DOHH2 (cell line): ENCODE data around the gene EHD3.

Source experiments
- H3F3A ChIP-seq: fragments of 200-600 bp; sonication (generic), shearing (Covaris generic); 2 replicates; pipeline ENCODE4 v1.6.0; 2016; ENCODE audit warnings: antibody characterized with exemption, mild to moderate bottlenecking; ENCODE audit not compliant: control insufficient read depth, insufficient read depth
- H3K27ac ChIP-seq: fragments of 200-600 bp; sonication (generic); 2 replicates; pipeline ENCODE4 v1.5.1; 2014; ENCODE audit warnings: low read depth, mild to moderate bottlenecking, low read length, moderate library complexity
- H3K27me3 ChIP-seq: fragments of 200-600 bp; sonication (generic); 2 replicates; pipeline ENCODE4 v1.6.1; 2014; ENCODE audit warnings: mild to moderate bottlenecking, low read length, mixed read lengths; ENCODE audit not compliant: control insufficient read depth
- H3K36me3 ChIP-seq: fragments of 200-600 bp; sonication (generic); 2 replicates; pipeline ENCODE4 v1.6.1; 2014; ENCODE audit warnings: mild to moderate bottlenecking, low read length, moderate library complexity, mixed read lengths; ENCODE audit not compliant: control insufficient read depth
- H3K4me1 ChIP-seq: fragments of 200-600 bp; sonication (generic); 2 replicates; pipeline ENCODE4 v1.6.1; 2014; ENCODE audit warnings: mild to moderate bottlenecking, low read length, mixed read lengths; ENCODE audit not compliant: control insufficient read depth
- H3K4me2 ChIP-seq: fragments of 200-600 bp; sonication (generic); 2 replicates; pipeline ENCODE4 v1.6.0; 2014; ENCODE audit warnings: mild to moderate bottlenecking, low read length, moderate library complexity
- H3K4me3 ChIP-seq: fragments of 200-600 bp; sonication (generic); 2 replicates; pipeline ENCODE4 v1.5.1; 2014; ENCODE audit warnings: mild to moderate bottlenecking, low read length, mixed read lengths
- H3K79me2 ChIP-seq: fragments of 200-600 bp; sonication (generic); 2 replicates; pipeline ENCODE4 v1.6.1; 2014; ENCODE audit warnings: mild to moderate bottlenecking, low read length, mixed read lengths; ENCODE audit not compliant: control insufficient read depth
- H3K9me2 ChIP-seq: fragments of 200-600 bp; sonication (generic); replicated peaks from 2 replicates; pipeline ENCODE4 v1.6.1; 2014; ENCODE audit warnings: mild to moderate bottlenecking, low read length, mixed read lengths; ENCODE audit not compliant: control insufficient read depth
- H3K9me3 ChIP-seq: fragments of 200-600 bp; sonication (generic); 2 replicates; pipeline ENCODE4 v1.6.1; 2014; ENCODE audit warnings: antibody characterized with exemption, low read length, mixed read lengths; ENCODE audit not compliant: control insufficient read depth, insufficient read depth
- H4K20me1 ChIP-seq: fragments of 200-600 bp; sonication (generic); 2 replicates; pipeline ENCODE4 v1.6.0; 2014; ENCODE audit warnings: low read depth, mild to moderate bottlenecking, antibody characterized with exemption, low read length, moderate library complexity; ENCODE audit not compliant: control insufficient read depth, insufficient read depth
- CTCF ChIP-seq: fragments of 200-600 bp; sonication (generic); IDR thresholded peaks from one replicate; pipeline ENCODE4 v1.5.1; 2014; ENCODE audit warnings: antibody characterized with exemption, mild to moderate bottlenecking, low read depth, low read length; ENCODE audit not compliant: poor library complexity, severe bottlenecking
- EZH2phosphoT487 ChIP-seq: fragments of 200-600 bp; sonication (generic); IDR thresholded peaks from 2 replicates; pipeline ENCODE4 v1.6.1; 2017; ENCODE audit warnings: borderline replicate concordance, mild to moderate bottlenecking, antibody characterized with exemption, low read length, moderate library complexity, mixed read lengths

EHD3 gene

GRCh38 chr2:31240381-31241365 lies 6.7 kb downstream of the EHD3 start:
- Histone ChIP-seq H3K9me3 (no peaks in the 10 kb centered on the region), H3K4me2 (no peak overlapping the region), H3K4me1 (no peaks in the 10 kb centered on the region), H4K20me1 (no peaks in the 10 kb centered on the region), H3K36me3 (no peaks in the 10 kb centered on the region), H3K4me3 (no peak overlapping the region), H3K79me2 (no peaks in the 10 kb centered on the region), H3F3A (no peaks in the 10 kb centered on the region), H3K9me2 (no peaks in the 10 kb centered on the region), H3K27me3 (no peaks in the 10 kb centered on the region), H3K27ac (no peak overlapping the region)
- no peak for TF ChIP-seq CTCF

GRCh38 chr2:31241625-31242270 lies 7.8 kb downstream of the EHD3 start:
- H3F3A ChIP-seq, result no peaks in the 10 kb centered on the region
- no peak overlapping the region for H3K4me2 ChIP-seq

GRCh38 chr2:31243053-31243452 lies 9.1 kb downstream of the EHD3 start:
- Histone ChIP-seq H3K36me3 (no peaks in the 10 kb centered on the region), H3K9me3 (no peaks in the 10 kb centered on the region), H3K27me3 (no peaks in the 10 kb centered on the region), H3K9me2 (no peaks in the 10 kb centered on the region), H3K79me2 (no peaks in the 10 kb centered on the region), H3K4me1 (no peaks in the 10 kb centered on the region), H3K27ac (no peak overlapping the region), H3F3A (no peaks in the 10 kb centered on the region), H3K4me2 (no peak overlapping the region), H3K4me3 (no peak overlapping the region), H4K20me1 (no peaks in the 10 kb centered on the region)
- TF ChIP-seq EZH2phosphoT487 (no peak), CTCF (no peak)

More at GRCh38 chr2:31241625-31242270, 7.8 kb downstream of the EHD3 start:
- H3K36me3 ChIP-seq, result no peaks in the 10 kb centered on the region
- H3K9me2 ChIP-seq, result no peaks in the 10 kb centered on the region
- no peak overlapping the region for H3K4me3 ChIP-seq
- H3K4me1 ChIP-seq, result no peaks in the 10 kb centered on the region
- no peaks in the 10 kb centered on the region for H3K79me2 ChIP-seq
- H3K9me3 ChIP-seq, result no peaks in the 10 kb centered on the region
- H3K27ac ChIP-seq, result no peak overlapping the region
- TF ChIP-seq CTCF, result no peak
- no peak for TF ChIP-seq EZH2phosphoT487
- H3K27me3 ChIP-seq, result no peaks in the 10 kb centered on the region
- H4K20me1 ChIP-seq, result no peaks in the 10 kb centered on the region
